Kidney (tissue), 14 donors: ENCODE measurements around the gene CISTR. TPM values are rescaled to one million over a fixed set of nuclear protein-coding genes. Genes with fewer than 3 reads are reported as not detected.

ENCODE experiments used
- DNase-seq, 5 donors: peaks; one replicate each; pipeline ENCODE4 v3.0.0-alpha.2; 2013 to 2020
- FAIRE-seq: peaks from 2 replicates; lab custom pipeline; 2012; peaks lifted over from hg19 to GRCh38; lab: Jason Lieb, UNC
- H3K27ac ChIP-seq, 2 donors: one replicate each; pipeline ENCODE4 v1.7.0; 2013; ENCODE audit warnings: low read depth in 2 of 2, low read length in 2 of 2, inconsistent platforms in 1 of 2
- H3K27me3 ChIP-seq: one replicate; pipeline ENCODE4 v1.7.1; 2013; ENCODE audit warnings: low read length, inconsistent platforms; ENCODE audit not compliant: control insufficient read depth, insufficient read depth
- H3K36me3 ChIP-seq, 3 donors: one replicate each; pipeline versions ENCODE4 v1.7.0 to v1.7.1; 2013; ENCODE audit warnings: low read length in 3 of 3, control low read depth in 1 of 3, inconsistent platforms in 1 of 3; ENCODE audit not compliant: insufficient read depth in 3 of 3, control insufficient read depth in 2 of 3
- H3K4me1 ChIP-seq, 3 donors: one replicate each; pipeline versions ENCODE4 v1.7.0 to v1.7.1; 2013; ENCODE audit warnings: low read length in 3 of 3, inconsistent platforms in 1 of 3, low read depth in 1 of 3; ENCODE audit not compliant: control insufficient read depth in 2 of 3, insufficient read depth in 2 of 3
- H3K4me3 ChIP-seq, 3 donors: one replicate each; pipeline versions ENCODE4 v1.7.0 to v1.8.1; 2013; ENCODE audit warnings: low read length in 3 of 3, control low read depth in 1 of 3, inconsistent platforms in 1 of 3
- H3K9ac ChIP-seq, 3 donors: one replicate each; pipeline versions ENCODE4 v1.7.0 to v1.7.1; 2013; ENCODE audit warnings: low read length in 3 of 3, control low read depth in 1 of 3, inconsistent platforms in 1 of 3
- H3K9me3 ChIP-seq, 3 donors: one replicate each; pipeline versions ENCODE4 v1.7.0 to v1.7.1; 2013; ENCODE audit warnings: low read length in 3 of 3, control low read depth in 1 of 3, inconsistent platforms in 1 of 3; ENCODE audit not compliant: control insufficient read depth in 2 of 3, insufficient read depth in 1 of 3
- CTCF ChIP-seq: IDR thresholded peaks from 3 replicates; pipeline ENCODE4 v1.5.1; 2012; ENCODE audit warnings: mild to moderate bottlenecking, moderate library complexity, borderline replicate concordance; ENCODE audit not compliant: insufficient read depth; ENCODE audit errors: extremely low read depth
- intact Hi-C: fragments of 100-400 bp; cut with DNase I; formaldehyde crosslinking; loops from one replicate; pipeline ENCODE4 v1.11.1; 2022
- polyA plus RNA-seq: library from polyadenylated mRNA; stranded (reverse); fragments of 350-450 nt; fragmentation: Illumina TruSeq; extraction: RNeasy Lipid Tissue Mini Kit (QIAGEN cat#74804); gene quantifications from one replicate; pipeline ENCODE4 v1.2.3, GENCODE V29; 2014; ENCODE audit warnings: low read depth, low replicate concordance; ENCODE audit not compliant: insufficient read depth
- total RNA-seq: library from RNA; stranded (reverse); fragmentation: NEBNext Ultra II Directional; extraction: Animal tissue kit (Norgen Biotek cat#: 25700); gene quantifications from one replicate; pipeline ENCODE4 v1.2.1, GENCODE V29; 2021
- donor health status: control.
- donor health status: control.
- donor health status: control.
- donor health status: control.
- donor health status: control.
- donor health status: DM: yes; HTN: yes; CAD: no.
- donor health status: Normal renal cell carcinoma (clear cell type).

The CISTR gene
- total and polyA plus RNA-seq, 2 donors from 2014 or later = not detected

DNA sequence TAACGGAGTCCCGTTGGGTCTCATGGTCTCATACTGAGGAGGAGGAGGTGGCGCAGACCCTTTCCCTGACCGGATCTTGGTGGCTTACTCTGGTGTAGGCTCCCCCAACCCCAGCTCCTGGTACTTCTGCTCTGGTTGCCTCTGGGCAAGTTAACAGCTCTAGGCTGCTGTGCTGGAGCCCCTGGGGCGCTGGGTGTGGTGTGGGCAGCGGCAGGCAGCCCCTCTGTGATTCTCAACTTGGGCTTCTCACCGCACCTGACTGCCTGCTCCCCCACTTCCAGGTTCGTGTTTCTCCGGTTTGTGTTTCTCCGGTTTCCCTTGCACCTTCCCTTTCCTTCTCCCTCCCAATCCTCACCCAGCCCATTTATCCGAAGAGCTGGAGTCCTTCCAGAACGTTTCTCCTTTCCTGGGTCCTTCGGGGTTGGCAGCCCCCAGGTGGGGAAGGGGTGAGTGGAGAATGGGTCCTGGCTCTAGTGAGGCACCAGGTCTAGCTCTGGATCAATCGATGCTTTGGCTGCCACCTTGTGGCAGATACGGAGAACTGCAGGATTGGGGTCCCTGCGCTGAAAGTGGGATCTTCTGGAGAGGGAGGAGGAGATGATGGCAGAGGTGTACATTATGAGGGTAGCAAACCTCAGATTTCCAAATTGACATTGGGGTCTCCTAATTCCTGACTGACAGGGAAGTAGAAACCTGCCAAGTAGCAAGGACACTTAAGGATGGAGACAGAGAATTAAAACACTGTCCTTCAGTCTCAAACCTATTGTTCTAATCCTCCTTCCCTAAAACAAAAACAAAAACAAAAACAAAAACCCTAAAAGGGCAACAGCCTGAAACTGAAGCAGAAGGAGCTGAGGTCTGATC lies 8.3 kb downstream of the CISTR start:
- FAIRE-seq = no peak
- Histone ChIP-seq H3K27ac (no peak overlapping the region), H3K27me3 (peaks cover 30% of the 10 kb centered on the region), H3K36me3 (no peaks in the 10 kb centered on the region), H3K9me3 (no peaks in the 10 kb centered on the region), H3K4me1 (peaks cover 0 to 12% (median 3%) of the 10 kb centered on the region in 3 donors), H3K4me3 (peak overlapping the region in 1 of 3 donors; percentile 2), H3K9ac (no peak overlapping the region)
- DNase-seq = peak; percentile 75 to 86 (median 78)
- TF ChIP-seq CTCF = peak; percentile 95
- intact Hi-C loops = no loop called here

DNA sequence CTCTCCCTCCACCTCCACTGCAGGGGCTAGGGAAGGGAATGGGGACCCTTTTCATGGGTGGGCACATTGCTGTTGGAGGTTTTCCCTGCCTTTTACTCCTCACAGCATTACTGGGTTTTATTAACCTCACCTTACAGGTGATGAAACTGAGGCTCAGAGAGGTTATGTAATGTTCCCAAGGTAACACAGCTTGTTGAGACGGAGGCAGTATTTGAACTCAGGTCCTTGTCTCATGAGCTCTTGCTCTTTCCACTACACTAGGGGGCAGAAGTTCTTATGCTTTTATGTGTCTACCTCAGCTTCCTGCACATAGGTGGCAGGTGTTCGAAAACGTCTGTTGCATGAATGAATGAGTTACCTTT lies 11.7 kb downstream of the CISTR start:
- Histone ChIP-seq H3K4me1 (peaks cover 0 to 11% (median 3%) of the 10 kb centered on the region in 3 donors), H3K27ac (no peak overlapping the region), H3K9ac (no peak overlapping the region), H3K4me3 (no peak overlapping the region), H3K27me3 (peaks cover 22% of the 10 kb centered on the region), H3K9me3 (no peaks in the 10 kb centered on the region), H3K36me3 (no peaks in the 10 kb centered on the region)
- no peak for DNase-seq
- intact Hi-C loops = no loop called here
- FAIRE-seq = no peak
- TF ChIP-seq CTCF = no peak

DNA sequence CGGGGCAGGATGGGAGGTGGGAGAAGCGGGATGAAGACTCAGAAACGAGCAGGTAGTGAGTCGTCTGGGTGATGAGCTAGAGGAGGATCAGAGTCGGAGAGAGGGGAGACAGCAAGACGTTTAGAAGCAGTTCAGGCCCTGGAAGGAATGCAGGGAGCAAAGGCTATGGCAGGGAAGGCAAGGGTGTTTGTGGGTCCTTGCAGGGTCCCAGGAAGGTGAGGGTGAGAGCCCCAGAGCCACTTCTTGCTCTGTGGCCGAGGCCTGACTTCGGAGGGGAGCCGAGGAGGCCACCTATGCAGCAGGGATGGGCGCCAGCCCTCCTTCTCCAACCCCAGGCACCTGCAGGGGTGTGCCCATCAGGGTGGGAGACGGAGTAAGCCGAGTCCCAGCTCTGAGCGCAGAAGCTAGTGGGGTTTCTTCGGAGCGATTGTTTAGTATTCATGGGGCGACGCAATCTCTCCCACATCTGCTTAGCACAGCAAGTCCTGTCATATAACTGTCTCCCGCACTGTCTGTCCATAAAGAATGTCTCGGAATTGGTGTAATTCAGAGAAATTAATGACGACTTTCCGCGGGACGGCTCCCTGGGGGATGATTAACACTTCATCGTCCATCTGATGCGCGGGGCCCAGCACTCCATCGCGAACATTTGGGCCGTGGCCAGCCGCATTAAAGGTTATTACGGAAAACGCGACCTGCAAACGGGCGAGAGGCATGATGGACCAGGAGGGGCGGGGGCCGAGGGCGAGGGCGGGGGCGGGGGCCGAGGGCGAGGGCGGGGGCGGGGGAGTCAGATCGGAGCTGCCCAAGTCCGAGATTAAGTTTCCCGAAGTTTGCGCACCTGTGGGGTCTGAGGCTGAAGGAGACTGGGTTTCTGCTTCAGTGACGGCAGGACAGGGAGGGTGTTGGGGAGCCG lies 12.3 kb downstream of the CISTR start:
- H3K4me3 ChIP-seq = peak overlapping the region in 1 of 3 donors; percentile 35
- peaks cover 0 to 11% (median 3%) of the 10 kb centered on the region in 3 donors for H3K4me1 ChIP-seq
- TF ChIP-seq CTCF = no peak
- H3K36me3 ChIP-seq = no peaks in the 10 kb centered on the region
- H3K27me3 ChIP-seq = peaks cover 22% of the 10 kb centered on the region
- H3K9me3 ChIP-seq = no peaks in the 10 kb centered on the region
- no peak for FAIRE-seq
- intact Hi-C loops = no loop called here
- H3K27ac ChIP-seq = no peak overlapping the region
- H3K9ac ChIP-seq = no peak overlapping the region
- peak in 1 of 5 donors; percentile 69 for DNase-seq
